Measurements from ENCODE around the gene NCKAP5.
A peak's percentile ranks its signal among the peaks of the same experiment; 100 is the strongest.

Gene NCKAP5

GRCh38 chr2:133343018-133343352, 225.3 kb downstream of the NCKAP5 start:
- FAIRE-seq (no peak), DNase-seq (ENCODE audit: low spot score) (no peak)

DNA sequence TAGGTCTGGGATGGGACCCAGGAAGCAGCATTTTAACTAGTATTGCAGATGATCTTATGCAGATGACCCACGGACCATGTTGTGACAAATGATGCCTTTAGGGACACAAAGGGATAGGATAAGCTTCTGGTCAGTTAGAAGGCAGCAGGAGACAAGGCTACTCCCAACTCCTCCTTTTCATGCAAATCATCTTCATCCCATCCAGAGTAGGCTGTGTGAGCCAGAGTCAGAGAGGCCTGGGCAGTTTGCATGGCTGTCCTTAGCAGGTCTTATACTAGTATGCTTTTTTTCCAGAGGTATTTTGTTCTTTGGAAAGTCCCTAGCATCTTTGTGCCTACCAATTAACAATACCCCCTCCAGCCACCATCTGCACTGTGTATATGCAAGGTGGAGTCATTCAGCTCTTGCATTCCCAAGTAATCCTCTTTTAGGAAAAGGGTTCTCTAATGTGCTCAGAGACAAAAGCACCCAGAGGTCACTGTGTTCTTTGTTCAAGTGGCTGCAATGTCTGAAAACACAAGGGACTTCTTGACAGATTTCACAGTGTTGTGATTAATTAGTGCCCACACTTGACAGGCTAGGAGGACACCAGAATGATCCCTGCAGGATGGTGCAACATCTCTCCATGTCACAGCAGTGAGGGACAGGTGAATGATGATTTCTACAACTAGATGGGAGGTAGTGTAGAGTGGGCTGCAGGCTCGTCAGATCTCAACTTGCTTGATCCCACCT, 225.8 kb downstream of the NCKAP5 start:
- FAIRE-seq, result no peak
- DNase-seq (ENCODE audit: low spot score), result no peak

DNA sequence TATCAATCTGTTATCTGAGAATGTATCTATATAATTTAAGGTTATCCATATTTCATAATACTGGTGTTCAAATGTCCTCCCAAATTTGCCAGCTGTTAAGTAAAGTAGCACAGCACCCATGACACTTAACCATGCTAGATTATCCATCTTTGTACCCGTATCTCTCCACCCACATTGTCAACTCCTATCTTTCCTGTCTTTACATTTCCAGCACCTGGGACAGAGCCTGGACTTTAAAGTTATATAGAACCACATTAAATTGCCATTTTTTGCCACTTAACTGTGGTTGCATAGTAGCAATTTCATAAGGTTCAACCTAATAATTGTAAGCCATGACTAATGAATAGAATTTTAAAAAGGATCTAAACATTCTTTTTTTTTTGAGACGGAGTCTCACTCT, 226.7 kb downstream of the NCKAP5 start:
- FAIRE-seq, result no peak
- DNase-seq (ENCODE audit: low spot score), result no peak

DNA sequence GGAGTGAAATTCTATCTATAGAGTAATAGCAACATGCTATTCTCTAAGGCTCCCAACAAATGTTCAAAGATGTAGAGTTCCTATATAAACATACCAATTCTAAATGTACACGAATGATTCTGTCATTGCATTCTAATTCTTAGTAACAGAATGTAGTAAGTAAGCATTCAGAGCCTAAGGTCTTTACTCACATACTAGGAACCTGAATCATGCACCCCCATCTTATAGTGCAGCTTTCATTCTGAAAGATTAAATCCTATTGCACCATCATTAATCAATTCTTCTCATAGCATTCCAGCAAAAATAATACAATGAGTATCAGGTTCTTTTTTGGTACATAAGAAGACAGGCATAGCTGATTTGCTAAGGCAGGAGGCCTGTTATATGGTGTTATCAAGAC, 230.0 kb downstream of the NCKAP5 start:
- no peak for FAIRE-seq

DNA sequence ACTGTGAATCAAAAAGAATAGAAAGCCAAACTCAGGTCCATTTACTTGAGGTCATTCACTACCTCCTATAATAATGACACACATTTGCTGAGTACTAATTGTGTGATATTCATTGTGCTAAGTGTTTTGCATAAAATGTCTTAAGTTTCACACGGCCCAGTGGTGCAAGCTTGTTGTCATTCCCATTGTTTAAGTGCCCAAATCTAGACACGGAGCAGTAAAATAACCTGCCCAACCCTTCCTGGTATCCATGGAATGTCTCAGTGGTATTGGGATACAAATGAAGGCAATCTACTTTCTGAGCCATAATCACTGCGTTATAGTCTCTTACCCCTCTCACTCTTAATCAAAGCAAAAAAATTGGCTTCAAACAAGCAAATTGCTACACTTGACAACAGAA, 233.3 kb downstream of the NCKAP5 start:
- FAIRE-seq, result peak; percentile 13
- DNase-seq (ENCODE audit: low spot score), result no peak

More for the DNA sequence above, 230.0 kb downstream of the NCKAP5 start:
- no peak for DNase-seq (ENCODE audit: low spot score)

- no peak for FAIRE-seq
- DNase-seq (ENCODE audit: low spot score), result no peak
Observed at GRCh38 chr2:133333181-133333580, 235.1 kb downstream of the NCKAP5 start.

DNA sequence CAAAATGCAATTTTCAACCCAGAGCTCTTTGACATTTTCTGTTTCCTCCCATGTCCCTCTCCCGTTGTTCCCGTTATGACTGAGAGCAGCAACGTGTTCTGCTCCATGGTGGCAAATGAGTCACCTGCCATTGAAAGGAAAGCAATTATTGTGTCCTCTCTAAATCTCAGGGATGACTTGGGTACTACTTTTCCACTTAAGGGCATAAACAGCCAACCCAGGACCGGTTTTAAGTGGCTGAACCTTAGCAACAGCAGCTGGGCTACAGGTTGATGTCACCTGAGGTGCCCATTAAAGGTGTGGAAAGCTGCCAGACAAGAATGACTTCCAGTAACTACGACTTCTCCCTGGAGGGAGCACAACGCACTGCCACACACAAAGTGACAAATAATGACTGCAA, 236.8 kb downstream of the NCKAP5 start:
- FAIRE-seq (no peak), DNase-seq (ENCODE audit: low spot score) (no peak)

- FAIRE-seq (no peak), DNase-seq (ENCODE audit: low spot score) (peak; percentile 60)
Observed at GRCh38 chr2:133326652-133327397, 241.4 kb downstream of the NCKAP5 start.

- FAIRE-seq (no peak), DNase-seq (ENCODE audit: low spot score) (peak; percentile 64)
Observed at GRCh38 chr2:133324150-133324561, 244.1 kb downstream of the NCKAP5 start.

GRCh38 chr2:133322909-133323308, 245.4 kb downstream of the NCKAP5 start:
- FAIRE-seq (no peak), DNase-seq (ENCODE audit: low spot score) (no peak)

- FAIRE-seq, result no peak
- DNase-seq (ENCODE audit: low spot score), result no peak
Observed at GRCh38 chr2:133317178-133317577, 251.1 kb downstream of the NCKAP5 start.

- FAIRE-seq (no peak), DNase-seq (ENCODE audit: low spot score) (no peak)
Observed at GRCh38 chr2:133316557-133316956, 251.7 kb downstream of the NCKAP5 start.

DNA sequence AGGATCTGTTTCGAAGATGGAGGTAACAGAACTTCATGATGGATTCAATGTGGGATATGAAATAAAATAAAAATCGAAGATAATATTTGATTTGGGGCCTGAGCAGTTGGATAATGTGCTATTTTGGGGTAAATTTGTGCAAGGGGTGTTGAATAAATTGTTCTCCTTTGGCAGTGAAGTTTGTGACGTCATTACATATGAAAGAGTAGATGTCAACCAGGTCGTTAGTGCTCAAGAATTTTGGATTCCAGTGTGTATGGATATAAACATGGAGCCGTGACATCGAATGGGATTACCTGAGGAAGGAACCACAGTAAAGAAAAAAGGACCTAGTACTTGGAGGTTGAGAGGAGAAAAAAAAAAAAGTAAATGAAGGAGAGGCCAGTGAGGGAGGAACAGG, 253.0 kb downstream of the NCKAP5 start:
- no peak for FAIRE-seq
- DNase-seq (ENCODE audit: low spot score), result no peak

- FAIRE-seq (no peak), DNase-seq (ENCODE audit: low spot score) (no peak)
Observed at GRCh38 chr2:133314795-133315194, 253.5 kb downstream of the NCKAP5 start.

DNA sequence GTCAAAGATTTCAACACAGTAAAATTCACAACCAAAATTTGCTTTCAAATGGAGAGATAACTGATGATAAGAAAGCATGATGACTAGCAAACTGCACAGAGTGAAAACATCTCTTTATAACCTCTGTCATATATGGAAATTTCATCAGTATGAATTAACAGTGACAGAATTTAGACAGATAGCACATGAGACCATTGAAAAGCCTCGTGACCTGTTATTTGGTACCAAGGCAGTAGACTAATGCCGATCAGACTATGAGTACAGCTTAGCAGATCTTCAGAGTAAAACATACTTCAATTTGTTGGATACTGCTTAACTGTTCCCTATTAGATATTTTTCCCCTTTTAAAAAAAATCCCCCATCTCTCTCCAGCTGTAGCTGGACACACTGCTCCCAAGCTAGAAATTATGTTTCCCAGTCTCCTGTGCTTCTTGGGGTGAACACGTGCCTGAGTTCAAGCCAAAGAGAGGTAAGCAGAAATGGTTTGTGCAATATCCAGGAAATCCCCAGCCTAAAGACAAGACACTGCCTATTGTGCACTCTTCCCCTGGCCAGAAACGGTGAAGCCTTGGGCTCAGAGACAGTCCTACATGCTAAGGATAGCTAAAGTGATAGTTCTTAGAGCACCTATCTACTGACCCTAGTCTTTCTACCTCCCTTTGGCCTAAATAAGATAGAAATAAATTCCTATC, 256.1 kb downstream of the NCKAP5 start:
- FAIRE-seq (no peak), DNase-seq (ENCODE audit: low spot score) (no peak)

DNA sequence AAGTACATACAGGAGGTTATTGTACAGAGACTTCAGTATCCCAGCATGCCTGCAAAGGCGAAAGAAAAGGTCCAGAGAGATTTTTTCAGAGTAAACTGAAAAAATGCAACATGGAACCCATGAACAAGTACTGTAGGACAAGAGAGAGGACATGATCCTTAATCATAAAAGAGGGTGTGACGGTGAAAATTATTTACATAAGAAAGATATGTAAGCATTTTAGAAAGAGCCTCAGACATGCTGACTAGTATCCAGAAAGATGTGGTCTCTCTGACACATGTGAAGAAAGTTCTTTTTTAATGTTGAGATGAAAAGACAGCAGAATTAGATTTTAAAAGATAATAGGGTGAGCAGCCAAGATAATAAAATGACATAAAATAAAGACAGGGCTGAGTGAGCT, 262.0 kb downstream of the NCKAP5 start:
- DNase-seq (ENCODE audit: low spot score) (no peak), FAIRE-seq (no peak)

DNA sequence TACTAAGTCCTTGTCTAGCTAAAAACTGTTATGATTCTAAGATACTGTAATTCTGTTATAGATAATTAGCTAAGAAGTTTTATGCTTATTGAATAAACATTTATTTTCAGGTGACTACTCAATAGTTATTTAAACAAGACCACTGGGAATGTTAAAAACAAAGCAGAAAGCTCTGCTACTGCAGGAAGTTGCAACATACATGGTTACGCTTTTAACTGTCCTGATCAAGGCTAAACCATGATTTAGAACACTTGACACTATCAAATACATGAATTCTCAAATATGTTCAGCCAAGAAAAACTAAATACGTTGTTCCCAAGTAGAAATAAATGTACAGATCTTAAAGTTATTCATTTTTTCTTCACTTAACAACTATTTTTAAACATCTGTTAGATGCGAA, 263.9 kb downstream of the NCKAP5 start:
- DNase-seq (ENCODE audit: low spot score) (no peak), FAIRE-seq (no peak)

- no peak for DNase-seq (ENCODE audit: low spot score)
- FAIRE-seq, result no peak
Observed at GRCh38 chr2:133303150-133303549, 265.1 kb downstream of the NCKAP5 start.

DNA sequence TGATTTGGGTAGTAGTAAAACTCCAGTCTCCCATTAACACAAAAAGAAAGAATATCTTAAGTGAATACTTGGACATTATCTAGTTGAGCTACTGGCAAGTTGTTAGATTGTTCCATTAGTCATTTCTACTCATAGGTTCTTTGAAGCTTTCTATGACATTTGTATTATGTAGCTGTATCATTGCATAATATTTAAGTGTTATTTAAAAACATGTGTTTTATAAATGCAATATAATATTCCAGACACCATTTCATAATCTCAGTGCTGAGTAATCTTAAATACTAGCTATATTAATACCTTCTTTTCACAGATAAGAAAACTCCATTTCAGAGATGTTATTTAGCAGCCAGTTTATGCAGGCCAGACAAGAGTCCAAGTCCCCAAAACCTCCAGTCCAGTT, 271.9 kb downstream of the NCKAP5 start:
- DNase-seq (ENCODE audit: low spot score), result no peak
- FAIRE-seq, result no peak

- no peak for DNase-seq (ENCODE audit: low spot score)
- FAIRE-seq, result no peak
Observed at GRCh38 chr2:133293544-133294353, 274.5 kb downstream of the NCKAP5 start.

DNA sequence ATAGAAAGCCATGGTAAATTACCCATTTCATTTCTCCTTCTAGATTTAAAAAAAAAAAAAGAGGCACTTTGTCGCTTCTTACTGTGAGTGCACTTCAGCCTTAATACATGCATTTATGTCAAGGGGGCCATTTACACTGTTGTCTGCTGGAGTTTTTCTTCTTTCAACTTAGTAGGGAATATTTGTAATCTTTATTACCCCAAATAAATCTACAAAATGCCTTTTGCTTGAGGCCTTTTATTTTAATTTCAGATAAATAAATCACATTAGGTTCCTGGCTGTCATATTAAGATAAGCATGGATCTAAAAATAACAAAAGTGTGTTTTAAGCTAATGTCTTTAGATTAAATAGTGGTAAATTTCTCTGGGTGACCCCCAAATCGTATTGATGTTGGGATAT, 276.0 kb downstream of the NCKAP5 start:
- no peak for FAIRE-seq
- no peak for DNase-seq (ENCODE audit: low spot score)

DNA sequence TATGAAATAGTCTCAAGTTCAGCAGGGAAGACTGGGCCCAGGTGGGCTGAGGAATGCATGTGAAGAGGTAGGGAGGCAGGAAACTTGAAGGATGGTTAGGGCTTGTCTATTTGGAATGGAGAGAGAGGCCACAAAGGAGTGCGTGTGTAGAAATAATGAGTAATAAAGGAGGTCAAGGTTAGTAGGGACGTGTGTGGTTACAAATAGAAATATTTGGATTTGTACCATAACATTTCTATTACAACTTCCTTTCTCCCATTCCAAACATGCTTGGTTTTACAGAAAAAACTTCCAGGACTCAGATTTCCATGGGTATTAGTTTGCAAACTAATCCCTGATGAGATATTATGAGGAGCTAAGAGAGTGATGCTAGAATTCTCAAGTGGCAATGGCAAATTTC, 280.6 kb downstream of the NCKAP5 start:
- FAIRE-seq (no peak), DNase-seq (ENCODE audit: low spot score) (peak; percentile 11)

Data from urothelium cell line (cell line).